ENCODE results near the gene SUMF1. TPM values are rescaled to one million over a fixed set of nuclear protein-coding genes. Genes with fewer than 3 reads are reported as not detected.

Gene SUMF1
- total and polyA plus RNA-seq, 4 donors: 13.0 to 34.2 (median 23.5) TPM

GRCh38 chr3:4508048-4508981, 41.2 kb upstream of the SUMF1 start:
- DNase-seq (ENCODE audit: low spot score): no peak
- Histone ChIP-seq H3K27ac (ENCODE audit: low read depth in 1 of 2, low read length in 2 of 2) (no peak overlapping the region), H3K4me1 (ENCODE audit: control insufficient read depth in 4 of 4, insufficient read depth in 4 of 4, low read length in 3 of 4) (peaks cover 3 to 27% (median 9%) of the 10 kb centered on the region in 4 donors), H3K36me3 (ENCODE audit: control insufficient read depth in 4 of 4, insufficient read depth in 3 of 4, low read depth in 1 of 4, low read length in 3 of 4) (no peaks in the 10 kb centered on the region), H3K9ac (ENCODE audit: low read depth in 1 of 2, low read length in 2 of 2) (no peak overlapping the region), H3K4me3 (ENCODE audit: low read depth in 1 of 3, low read length in 3 of 3) (no peak overlapping the region), H3K27me3 (ENCODE audit: control insufficient read depth in 4 of 4, insufficient read depth in 4 of 4, low read length in 3 of 4) (no peaks in the 10 kb centered on the region), H3K9me3 (ENCODE audit: control insufficient read depth in 4 of 4, low read length in 3 of 4) (no peaks in the 10 kb centered on the region)
- no peak for TF ChIP-seq ZBTB33 (IDR thresholded peaks at IDR 0.05)
- TF ChIP-seq RAD21 (IDR thresholded peaks at IDR 0.05): no peak
- TF ChIP-seq HNF4A (conservative IDR thresholded peaks at IDR 0.05): no peak
- TF ChIP-seq TAF1 (conservative IDR thresholded peaks at IDR 0.05): no peak
- WGBS: 84% methylated on average over 8 of the region's 8 CpGs

GRCh38 chr3:4507024-4507596, 40.0 kb upstream of the SUMF1 start:
- Histone ChIP-seq H3K36me3 (ENCODE audit: control insufficient read depth in 4 of 4, insufficient read depth in 3 of 4, low read depth in 1 of 4, low read length in 3 of 4) (no peaks in the 10 kb centered on the region), H3K27me3 (ENCODE audit: control insufficient read depth in 4 of 4, insufficient read depth in 4 of 4, low read length in 3 of 4) (no peaks in the 10 kb centered on the region), H3K27ac (ENCODE audit: low read depth in 1 of 2, low read length in 2 of 2) (no peak overlapping the region), H3K4me1 (ENCODE audit: control insufficient read depth in 4 of 4, insufficient read depth in 4 of 4, low read length in 3 of 4) (peaks cover 3 to 27% (median 9%) of the 10 kb centered on the region in 4 donors), H3K4me3 (ENCODE audit: low read depth in 1 of 3, low read length in 3 of 3) (no peak overlapping the region), H3K9ac (ENCODE audit: low read depth in 1 of 2, low read length in 2 of 2) (no peak overlapping the region), H3K9me3 (ENCODE audit: control insufficient read depth in 4 of 4, low read length in 3 of 4) (no peaks in the 10 kb centered on the region)
- WGBS: 72% methylated on average over 5 of the region's 5 CpGs
- peak; percentile 4 to 20 for TF ChIP-seq HNF4A (conservative IDR thresholded peaks at IDR 0.05)
- TF ChIP-seq EGR1 (IDR thresholded peaks at IDR 0.05; ENCODE audit: low read depth in 2 of 2): no peak
- no peak for TF ChIP-seq SP1 (IDR thresholded peaks at IDR 0.05)
- peak in 1 of 2 donors; percentile 17 for TF ChIP-seq RXRA (IDR thresholded peaks at IDR 0.05)
- TF ChIP-seq YY1 (IDR thresholded peaks at IDR 0.05): no peak
- TF ChIP-seq CTCF (IDR thresholded peaks at IDR 0.05; ENCODE audit: low read depth, low read length, missing input control): no peak
- no peak for DNase-seq (ENCODE audit: low spot score)

GRCh38 chr3:4506559-4507023, 39.5 kb upstream of the SUMF1 start:
- DNase-seq (ENCODE audit: low spot score): no peak
- H3K9ac ChIP-seq (ENCODE audit: low read depth in 1 of 2, low read length in 2 of 2): no peak overlapping the region
- TF ChIP-seq HNF4G (IDR thresholded peaks at IDR 0.05): no peak
- TF ChIP-seq YY1 (IDR thresholded peaks at IDR 0.05): no peak
- TF ChIP-seq RXRA (IDR thresholded peaks at IDR 0.05): no peak
- TF ChIP-seq HNF4A (conservative IDR thresholded peaks at IDR 0.05): no peak
- TF ChIP-seq JUND (IDR thresholded peaks at IDR 0.05): no peak
- no peak for TF ChIP-seq CTCF (IDR thresholded peaks at IDR 0.05; ENCODE audit: low read depth, low read length, missing input control)
- no peak for TF ChIP-seq MAX (IDR thresholded peaks at IDR 0.05)
- TF ChIP-seq FOXA2 (IDR thresholded peaks at IDR 0.05): no peak
- no peak for TF ChIP-seq ZBTB33 (IDR thresholded peaks at IDR 0.05)
- TF ChIP-seq EGR1 (IDR thresholded peaks at IDR 0.05; ENCODE audit: low read depth in 2 of 2): no peak
- no peak for TF ChIP-seq FOXA1 (IDR thresholded peaks at IDR 0.05)
- no peak for TF ChIP-seq RAD21 (IDR thresholded peaks at IDR 0.05)
- no peak for TF ChIP-seq TAF1 (conservative IDR thresholded peaks at IDR 0.05)
- TF ChIP-seq SP1 (IDR thresholded peaks at IDR 0.05): no peak
- peaks cover 3 to 30% (median 9%) of the 10 kb centered on the region in 4 donors for H3K4me1 ChIP-seq (ENCODE audit: control insufficient read depth in 4 of 4, insufficient read depth in 4 of 4, low read length in 3 of 4)
- no peak overlapping the region for H3K27ac ChIP-seq (ENCODE audit: low read depth in 1 of 2, low read length in 2 of 2)
- H3K9me3 ChIP-seq (ENCODE audit: control insufficient read depth in 4 of 4, low read length in 3 of 4): no peaks in the 10 kb centered on the region
- no peaks in the 10 kb centered on the region for H3K27me3 ChIP-seq (ENCODE audit: control insufficient read depth in 4 of 4, insufficient read depth in 4 of 4, low read length in 3 of 4)
- no peaks in the 10 kb centered on the region for H3K36me3 ChIP-seq (ENCODE audit: control insufficient read depth in 4 of 4, insufficient read depth in 3 of 4, low read depth in 1 of 4, low read length in 3 of 4)
- 90% methylated on average over 2 of the region's 2 CpGs for WGBS
- H3K4me3 ChIP-seq (ENCODE audit: low read depth in 1 of 3, low read length in 3 of 3): no peak overlapping the region
